ENCODE data around the gene SCRN2.

SCRN2 gene

DNA sequence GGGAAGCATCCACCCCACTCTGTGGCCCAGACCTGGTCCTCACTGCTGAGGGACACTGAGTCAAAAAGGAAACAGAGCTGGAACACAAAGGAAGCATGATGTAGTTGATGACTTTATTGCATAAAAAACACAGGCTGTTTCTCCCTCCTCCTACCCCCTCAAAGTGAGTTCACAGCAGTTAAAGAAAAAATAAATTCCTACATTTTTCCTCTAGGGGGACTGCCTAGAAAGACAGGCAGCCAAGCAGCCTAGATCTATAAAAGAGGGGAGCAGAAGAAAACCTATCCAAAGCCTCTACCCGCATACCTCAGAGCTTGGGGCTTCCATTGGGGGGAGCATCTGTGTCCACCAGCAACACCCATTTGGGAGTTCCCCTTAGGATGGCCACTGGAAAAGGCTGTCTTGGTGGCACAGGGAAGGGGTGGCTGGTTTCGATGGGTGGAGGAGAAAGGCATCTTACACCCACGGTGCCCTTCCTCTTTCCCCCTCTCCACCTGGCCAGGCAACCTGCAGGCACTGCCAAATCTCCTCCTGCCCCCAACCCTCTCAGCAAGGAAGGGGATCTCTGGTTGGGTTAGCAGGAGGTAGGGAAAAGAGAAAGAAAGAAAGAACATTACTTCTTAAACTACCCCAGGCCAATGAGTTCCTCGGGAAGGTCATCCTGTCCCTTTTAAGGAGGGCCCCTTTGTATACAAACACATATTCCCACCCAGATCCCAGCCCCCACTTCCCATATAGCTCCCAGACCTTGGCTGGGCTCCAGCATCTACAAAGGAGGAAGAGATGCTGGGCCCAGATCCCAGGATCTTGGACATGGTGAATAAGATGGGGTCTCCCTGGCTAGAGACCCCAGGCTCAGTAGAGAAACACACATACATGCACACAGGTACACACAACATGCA lies 4.0 kb upstream of the SCRN2 start:
- no peak for DNase-seq

DNA sequence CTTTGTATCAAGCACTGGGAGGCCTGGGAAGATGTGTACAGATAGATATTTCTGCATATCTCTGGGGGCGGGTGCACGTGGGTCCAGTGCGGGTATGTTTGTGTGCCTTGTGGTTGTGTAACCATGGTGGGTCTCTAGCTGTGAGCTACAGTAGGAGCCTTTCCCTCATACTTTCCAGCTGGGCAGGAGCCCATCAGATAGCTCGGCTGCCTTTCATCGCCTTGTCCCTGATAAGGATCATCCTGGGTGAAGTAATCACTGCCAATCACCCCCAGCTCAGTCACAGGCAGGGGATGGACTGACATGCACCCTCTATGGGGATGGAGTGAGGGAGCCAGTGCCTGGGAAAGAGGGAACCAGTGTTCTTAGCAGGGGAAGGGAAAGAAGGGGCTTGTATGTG lies 3.2 kb upstream of the SCRN2 start:
- peak; percentile 55 for DNase-seq

DNA sequence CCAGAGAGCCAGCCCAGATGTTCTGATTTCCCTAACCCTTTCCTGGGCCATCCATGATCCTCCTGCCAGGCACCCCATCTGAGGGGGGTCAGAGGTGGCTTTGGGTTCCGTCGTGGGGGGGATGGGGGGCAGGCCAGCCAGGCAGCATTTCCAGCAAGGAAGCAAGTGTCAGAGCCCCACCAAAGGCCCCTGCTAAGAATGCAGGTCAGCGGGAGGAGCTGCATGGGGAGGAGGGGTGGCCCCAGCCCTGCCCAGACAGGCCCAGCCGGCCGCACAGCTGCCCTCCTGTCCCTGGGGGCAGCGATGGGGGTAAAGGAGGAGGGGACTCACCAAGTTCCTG lies 2.3 kb upstream of the SCRN2 start:
- DNase-seq = no peak

DNA sequence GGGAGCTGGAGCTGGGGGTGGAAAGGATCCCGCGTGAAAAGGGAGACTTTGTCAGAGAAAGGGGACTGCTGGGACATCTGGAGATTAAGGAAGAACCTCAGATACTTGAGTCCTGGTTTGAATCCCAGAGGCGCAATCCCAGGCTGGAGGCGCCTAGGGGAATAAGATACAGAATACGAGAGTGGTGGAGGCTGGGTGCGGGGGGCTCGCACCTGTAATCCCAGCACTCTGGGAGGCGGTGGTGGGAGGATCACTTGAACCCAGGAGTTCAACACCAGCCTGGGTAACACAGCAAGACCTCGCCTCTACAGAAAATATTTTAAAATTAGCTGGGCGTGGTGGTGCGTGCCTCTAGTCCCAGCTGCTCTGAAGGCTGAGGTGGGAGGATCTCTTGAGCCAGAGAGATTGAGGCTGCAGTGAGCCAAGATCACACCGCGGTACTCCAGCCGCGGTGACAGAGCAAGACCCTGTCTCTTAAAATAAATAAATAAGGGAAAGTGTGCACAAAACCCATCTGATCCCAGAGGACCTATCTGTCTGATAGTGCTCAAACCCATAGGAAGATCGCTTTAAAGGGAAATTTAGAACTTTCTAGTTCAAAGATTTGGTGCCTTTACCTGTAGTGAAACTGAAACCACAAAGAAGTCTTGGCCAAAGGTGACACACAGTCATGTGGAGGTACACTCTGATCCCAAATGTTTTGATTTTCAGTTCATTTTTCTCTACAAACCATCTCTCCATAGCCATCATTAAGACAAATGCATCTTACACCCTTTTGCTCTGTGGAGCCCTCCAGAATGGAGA lies 617 bp upstream of the SCRN2 start:
- no peak for DNase-seq

DNA sequence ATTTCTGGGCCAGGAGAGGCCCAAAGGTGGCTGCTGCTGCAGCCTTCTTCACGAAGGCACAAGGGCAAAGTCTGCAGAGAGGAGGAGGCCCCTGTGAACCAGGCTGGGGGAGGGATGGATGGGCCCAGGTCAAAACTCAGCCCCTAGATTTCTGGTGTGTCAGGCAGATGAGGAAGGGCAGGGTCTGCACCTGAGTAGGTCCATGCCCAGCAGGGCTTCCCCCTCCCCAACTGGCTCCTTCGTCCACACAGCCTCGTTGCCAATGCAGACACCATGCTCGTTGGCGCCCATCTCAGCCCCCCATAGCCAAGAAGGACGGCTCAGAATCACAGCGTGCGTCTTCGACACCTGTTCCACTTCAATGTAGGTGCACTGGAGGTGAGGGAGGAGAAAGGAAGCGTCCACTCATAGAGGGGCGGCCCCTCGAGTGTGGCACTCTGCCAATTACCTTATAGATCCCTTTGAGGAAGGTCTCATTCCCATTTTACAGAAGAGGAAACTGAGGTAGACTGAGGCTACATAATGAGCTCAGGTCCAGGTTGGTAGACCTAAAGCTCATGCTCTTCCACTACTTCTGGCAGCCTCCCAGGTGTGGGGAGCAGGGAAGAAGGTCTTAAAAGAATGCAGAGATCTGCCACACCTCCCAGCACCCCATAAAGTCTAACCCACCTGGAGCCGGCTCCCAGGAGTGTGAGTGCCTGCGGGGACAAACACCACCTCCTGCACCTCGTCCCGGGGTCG lies 902 bp downstream of the SCRN2 start:
- no peak for DNase-seq

DNA sequence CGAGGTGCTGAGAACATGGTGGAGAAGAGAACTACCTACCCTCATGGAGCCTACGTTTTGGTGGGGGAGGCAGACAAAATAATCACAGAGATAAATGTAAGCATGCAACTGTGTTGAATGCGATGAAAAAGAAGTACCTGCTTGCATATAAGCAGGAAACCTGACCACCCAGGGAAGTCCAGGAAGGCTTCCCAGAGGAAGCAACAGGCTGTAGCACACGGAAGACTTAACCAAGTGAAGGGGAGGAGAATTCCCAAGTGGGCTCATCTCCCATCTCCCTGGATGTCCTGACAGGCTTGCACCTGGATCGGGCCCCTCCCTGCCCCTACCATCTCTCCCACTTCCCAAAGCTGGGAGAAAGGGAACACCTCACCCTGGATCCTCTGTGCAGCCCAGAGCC lies 2.0 kb downstream of the SCRN2 start:
- DNase-seq = no peak

DNA sequence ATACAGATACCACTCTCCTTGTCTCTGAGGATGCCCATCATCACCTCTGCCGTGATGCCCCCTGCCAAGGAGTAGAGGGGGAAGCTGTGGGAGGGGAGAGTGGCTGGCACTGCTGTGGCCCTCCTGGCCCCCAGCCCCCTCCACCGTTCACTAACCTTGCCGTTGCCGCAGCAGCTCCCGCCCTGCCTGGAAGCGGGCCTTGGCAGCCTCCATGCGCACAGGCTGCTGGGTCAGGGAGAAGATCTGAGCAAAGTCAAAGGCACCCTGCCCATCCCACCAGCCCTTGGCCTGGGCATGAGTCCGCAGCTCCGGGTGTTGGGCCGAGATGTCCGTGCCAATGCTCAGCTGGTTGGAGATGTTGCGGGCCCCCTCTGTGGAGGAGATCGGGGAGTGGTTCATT lies 2.4 kb downstream of the SCRN2 start:
- DNase-seq = no peak

DNA sequence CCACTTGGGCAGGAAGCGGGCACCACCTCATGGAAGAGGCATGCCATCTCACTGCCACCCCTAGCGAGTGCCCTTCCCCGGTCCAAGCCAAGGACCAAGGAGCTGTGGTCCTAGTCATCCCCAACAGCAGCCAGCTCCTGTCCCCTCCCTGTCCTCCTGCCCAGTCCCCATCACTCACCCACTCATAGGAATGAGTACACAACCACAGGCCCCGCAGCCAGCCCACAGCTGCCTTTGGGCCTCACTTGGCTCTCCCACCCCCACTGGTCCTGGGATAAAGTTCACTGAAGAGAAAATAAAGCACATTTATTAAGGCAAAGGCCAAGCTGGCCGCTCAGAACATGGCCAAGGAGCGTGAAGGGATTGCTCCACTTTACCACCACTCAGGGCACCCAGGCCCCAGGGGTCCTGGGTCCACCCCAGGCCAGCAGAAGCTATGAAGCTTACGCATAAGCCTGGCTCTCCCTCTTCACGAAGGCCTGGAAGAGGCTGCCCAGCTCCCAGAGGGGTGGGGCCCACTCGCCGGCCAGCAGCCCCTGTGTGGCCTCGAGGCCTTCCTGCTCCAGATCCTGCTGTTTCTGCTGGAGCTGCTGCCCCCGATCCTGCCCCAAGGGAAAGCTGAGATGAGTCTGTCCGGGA lies 3.6 kb downstream of the SCRN2 start:
- no peak for DNase-seq

DNA sequence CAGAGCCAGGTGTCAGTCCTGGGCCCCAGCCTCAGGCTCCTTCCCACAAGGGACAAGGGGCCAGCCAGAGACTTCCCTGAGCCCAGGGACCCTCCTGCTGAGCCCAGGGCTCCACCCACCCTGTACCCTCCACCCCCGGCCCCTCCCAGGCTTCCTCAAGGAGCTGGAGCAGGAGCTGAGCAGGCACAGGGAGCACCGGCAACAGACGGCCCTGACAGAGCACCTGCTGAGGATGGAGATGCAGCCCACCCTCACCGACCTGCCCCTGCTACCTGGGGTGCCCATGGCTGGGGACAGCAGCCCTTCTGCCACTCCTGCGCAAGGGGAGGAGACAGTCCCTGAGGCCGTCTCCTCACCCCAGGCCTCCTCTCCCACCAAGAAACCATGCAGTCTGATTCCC lies 4.5 kb downstream of the SCRN2 start:
- no peak for DNase-seq

DNA sequence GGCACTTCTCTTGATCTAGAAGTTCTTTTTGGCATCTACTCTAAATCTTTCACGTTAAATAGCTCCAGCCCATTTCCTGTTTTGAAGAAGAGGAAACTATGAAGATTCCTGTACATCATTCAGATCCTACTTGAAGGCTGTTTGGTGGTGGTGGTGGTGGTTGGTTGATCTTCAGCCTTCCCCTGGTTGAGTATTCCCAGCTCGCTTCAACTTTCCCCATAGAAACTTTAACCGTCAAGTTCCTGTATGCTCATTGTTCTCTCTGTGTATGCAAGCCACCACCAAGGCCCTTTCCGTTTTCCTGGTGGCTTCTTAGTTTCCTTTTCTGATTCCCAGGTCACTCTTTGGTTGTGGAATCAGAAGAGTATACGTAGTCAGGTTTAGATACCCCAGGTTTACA lies 6.3 kb downstream of the SCRN2 start:
- no peak for DNase-seq

DNA sequence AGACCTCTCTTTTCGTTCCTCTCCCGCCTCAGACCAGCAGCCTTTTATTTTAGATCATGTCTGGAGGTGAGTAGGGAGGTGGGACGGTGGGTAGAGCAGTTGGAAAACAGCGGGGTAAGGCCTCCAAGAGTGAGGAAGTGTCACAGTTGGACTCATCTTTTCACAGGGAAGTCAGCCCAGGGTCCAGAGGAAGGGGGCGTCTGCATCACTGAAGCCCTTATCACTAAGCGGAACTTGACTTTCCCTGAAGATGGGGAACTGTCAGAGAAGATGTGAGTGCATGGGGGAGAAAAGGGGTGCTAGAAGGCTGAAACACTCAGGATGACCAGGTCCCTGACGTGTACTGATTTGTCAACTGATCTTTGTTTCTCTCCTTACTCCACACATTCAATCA lies 9.1 kb downstream of the SCRN2 start:
- DNase-seq = no peak

DNA sequence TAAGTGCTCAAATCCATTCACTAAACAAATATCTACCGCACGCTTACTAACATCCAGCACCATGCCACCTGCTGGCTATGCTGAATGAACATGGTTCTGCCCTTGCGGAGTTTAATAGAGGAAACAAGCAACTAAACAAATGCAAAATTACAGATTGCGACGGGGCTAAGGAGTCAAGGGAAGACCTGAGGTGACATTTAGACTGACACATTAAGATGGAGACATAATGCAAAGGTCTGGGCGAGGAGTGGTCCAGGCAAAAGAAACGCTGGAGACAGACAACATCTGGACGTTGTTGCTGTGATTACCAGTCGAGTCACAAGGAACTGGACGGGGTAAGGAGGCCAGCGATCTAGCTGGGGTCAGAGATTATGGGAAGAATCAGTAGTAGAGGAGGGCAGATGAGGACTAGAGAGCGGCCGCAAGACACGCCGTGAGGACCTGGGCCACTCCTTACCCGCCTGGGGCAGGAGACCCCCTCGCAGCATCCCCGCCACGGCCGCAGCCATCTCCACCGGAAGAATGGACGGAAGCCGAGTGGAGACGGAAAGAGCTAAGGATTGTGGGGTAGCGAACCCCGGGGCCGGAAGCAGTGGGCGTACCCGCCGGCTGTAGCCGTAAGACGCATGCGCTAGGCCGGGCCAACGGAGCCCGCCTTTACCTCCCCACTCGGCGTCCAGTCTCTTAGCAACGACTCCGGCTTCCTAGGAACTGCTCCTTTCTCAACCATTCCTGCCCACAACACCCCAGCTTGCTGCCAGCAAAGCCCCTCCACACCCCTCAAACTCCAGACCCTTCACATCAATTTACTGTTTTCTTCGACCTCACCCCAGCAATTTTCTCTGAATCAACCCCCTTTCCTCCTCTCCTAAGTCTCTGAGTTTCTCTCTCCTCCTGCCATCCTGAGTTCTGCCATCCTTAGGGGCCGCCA lies 9.8 kb downstream of the SCRN2 start, which contains the start of the genes LRRC46 and MRPL10:
TSS of gene LRRC46 (plus strand) at position 668 of the 931 bp plus-strand sequence. CDS start 320 bp downstream, outside the sequence.
TSS of gene MRPL10 (minus strand) at position 539 of the 931 bp plus-strand sequence. CDS start at position 509, 30 bp downstream.
- peak; percentile 93 for DNase-seq

DNA sequence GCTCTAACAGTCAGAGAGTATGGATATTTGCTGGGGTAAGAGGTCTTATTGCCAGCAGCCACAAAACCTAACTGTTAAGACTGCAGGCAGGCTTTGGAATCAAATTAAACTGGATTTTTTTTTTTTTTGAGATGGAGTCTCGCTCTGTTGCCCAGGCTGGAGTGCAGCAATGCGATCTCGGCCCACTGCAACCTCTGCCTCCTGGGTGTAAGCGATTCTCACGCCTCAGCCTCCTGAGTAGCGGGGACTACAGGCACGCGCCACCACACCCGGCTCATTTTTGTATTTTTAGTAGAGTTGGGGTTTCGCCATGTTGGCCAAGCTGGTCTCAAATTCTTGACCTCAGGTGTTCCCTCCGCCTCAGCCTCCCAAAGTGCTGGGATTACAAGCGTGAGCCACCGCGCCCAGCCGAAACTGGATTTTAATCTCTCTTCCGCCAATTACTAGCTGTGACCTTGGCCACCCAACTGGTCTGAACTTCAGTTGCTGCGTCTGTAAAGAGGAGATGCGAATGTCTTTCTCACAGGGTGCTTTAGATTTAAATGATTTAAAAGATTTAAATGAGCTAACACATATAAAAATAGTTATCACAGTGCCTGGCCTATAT lies 10.6 kb downstream of the SCRN2 start:
- no peak for DNase-seq

DNA sequence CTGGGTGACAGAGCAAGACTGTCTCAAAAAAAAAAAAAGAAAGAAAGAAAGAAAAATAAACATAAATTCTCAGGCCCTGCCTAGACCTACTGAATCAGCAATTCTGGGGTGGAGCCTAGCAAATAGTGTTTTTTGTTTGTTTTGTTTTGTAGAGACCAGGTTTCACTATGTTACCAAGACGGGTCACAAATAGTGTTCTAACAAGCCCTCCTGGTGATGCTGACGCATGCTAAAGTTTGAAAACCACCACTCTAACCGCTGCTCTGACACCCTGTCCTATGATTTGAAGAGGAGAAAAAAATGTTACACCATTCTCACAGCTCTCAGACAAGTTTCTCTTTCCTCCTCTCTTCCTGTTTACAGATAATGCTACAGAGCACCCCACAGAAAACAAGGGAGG lies 11.2 kb downstream of the SCRN2 start:
- DNase-seq = no peak

DNA sequence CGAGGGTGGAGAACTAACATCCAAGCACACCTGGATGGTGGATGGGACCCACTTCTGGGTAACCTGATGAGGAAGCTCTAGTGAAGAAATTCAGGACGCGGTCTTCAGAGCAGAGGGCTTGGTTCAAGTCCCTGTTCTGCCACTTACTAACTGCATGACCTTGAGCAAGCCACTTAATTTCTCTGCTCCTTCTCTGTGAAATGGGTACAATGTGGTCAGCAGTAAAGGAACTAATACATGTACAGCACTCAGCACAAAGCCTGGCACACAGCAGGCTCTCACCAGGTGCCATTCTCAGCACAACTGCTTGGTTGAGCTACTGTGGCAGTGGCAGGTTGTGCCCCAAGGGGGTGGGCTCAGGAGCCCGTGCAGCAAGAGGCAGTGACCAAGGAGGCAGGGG lies 17.6 kb downstream of the SCRN2 start:
- no peak for DNase-seq

DNA sequence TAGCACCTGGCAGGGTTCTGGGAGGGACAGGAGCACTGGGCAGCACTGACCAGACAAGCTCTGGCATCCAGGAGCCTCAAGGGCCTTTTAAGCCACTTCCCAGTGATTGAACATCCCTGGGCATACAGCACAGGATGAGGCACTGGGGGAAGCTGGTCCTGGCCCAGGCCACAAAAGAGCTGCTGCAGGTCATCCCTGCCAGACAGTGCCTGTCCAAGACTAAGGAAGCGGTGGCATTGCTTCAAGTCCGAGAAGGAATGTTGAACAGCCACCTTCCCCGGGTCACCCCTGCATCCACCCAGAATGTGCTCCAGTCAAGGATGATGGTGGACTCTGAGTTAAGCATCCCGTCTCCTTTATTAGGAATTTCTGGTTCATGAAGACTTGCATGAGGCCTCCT lies 18.3 kb downstream of the SCRN2 start:
- DNase-seq = no peak

DNA sequence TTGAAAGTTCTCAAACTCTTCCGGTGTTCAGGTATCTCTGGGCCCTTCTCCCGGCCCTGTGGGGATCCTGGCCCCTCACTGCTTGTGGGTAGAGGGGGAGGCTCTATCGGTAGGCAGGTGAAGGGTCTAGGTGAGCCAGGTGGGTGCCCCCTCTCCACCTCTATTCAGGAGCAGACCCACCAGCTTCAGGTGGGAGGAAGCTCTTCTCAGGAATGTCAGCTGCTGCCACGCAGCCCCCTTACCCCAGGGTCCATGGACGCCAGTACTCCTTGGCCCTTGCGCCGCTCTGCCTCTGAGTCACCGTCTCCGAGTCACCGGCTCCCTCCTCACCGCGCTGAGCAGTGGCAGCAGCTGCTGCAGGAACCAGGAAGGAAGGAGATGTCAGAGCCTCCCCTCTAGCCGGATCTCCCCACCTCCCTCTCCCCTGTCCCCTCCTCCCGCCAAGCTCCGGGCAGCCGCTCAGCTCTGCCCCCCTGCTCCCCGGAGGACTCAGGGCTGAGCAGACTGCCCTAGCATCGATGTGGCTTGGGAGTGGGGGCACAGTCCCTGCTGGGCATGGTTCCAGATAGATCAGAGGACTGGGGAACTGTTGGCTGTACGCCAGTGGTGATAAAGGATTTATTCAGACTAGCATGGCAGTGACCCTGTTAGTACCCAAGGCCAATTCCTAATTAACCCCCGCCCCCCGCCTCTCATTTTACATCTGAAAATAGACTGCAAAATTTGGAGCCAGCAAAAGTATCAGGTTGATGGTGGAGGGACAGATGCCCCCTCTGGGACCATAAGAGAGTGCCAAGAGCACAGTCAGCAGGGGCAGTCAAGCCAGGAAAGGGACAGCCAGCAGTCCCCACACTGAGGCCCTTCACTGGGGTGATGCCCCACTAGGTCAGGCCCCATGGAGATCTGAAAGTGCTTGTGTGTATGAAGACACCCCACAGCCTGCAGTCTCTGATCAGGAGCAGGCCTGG lies 19.4 kb downstream of the SCRN2 start, which contains the start of gene OSBPL7:
TSS of gene OSBPL7 (minus strand) at position 371 of the 968 bp plus-strand sequence. CDS start 1,516 bp downstream, outside the sequence.
- peak; percentile 88 for DNase-seq

DNA sequence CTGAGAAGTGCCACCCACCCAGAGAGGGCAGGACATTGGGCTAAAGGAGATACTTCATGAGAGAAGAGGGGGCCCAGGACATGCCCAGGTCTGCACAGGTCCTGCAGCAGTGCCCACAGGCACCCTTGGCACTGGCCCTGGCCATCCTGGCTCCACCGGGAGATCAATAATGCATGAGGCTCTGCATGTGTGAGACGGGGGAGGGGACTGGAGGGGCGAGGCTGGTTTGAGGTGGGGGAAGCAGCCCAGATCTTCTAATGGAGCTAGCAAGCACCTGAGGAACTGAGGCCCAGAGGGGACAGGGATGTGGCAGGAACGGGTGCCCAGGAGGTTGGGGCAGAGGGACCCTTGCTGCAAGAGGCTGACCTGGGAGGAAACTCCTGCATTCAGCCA lies 20.0 kb downstream of the SCRN2 start:
- DNase-seq = peak; percentile 8

DNA sequence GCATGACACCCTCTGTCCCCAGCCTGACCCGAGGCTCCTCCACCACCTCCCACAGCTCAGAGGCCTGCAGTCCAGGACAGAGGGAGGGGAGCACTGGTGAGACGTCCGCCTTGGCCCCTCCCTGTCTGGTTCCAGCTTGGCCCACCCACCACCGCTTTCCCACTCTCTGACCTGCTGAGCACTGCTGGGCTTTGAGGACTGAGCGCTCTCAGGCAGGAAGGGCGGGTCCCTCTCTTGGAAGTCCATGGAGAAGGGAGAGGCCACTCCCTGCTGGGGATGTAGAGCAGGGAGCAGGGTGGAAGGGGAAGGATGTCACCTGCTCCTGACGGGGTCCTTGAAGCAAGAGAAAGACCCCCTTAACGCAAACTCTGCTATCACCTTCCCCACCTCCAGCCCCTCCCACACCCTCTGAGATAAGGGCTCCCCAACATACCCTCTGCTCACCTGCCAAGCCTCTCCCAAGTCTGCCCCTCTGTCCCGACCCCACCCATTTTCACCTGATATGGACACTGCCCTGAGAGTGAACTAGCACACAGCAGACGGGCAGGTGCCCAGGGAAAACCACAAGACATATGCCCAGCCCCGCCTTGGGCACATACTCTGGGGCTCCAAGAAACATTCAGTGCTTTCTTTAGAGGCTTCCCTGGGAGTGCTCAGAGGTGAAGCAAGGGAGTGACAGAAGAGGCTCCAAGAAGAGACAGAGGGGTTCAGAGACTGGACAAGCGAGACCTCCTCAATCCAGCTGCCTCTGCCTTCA lies 20.9 kb downstream of the SCRN2 start:
- no peak for DNase-seq

Measured in NCI-H146 (cell line).